NT2/D1 (cell line): ENCODE data around the gene NPAS3.

Source experiments
- SUZ12 ChIP-seq: IDR thresholded peaks from 2 replicates; pipeline ENCODE4 v1.6.1; 2011; ENCODE audit not compliant: insufficient read length, insufficient read depth; ENCODE audit errors: extremely low read depth
- ZNF274 ChIP-seq: IDR thresholded peaks from 2 replicates; pipeline ENCODE4 v1.6.1; 2011; ENCODE audit warnings: mild to moderate bottlenecking, low read depth, low read length

DNA sequence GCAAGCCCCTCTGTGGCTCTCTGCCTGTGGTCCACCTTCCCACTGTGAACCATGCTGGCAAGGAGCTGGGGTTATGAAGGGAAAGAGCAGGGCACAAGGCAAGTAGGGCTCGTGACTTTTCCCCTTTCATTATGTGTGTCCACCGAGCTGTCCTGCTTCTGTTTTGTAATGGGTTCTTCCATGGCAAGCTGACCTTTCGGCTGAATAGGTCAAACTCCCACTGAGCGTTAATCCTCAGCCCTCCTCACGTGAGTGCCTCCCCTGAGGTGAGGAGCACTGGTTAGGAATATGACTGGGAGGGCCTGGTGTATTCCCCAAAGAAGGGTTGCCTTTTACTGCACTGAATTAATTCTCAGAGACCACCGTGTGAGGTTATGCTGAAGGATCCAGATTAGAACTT is 424.3 kb downstream of the NPAS3 start:
- TF ChIP-seq ZNF274 (no peak), SUZ12 (no peak)
